ENCODE data around the gene CCDC117.

CCDC117 gene

GRCh38 chr22:28826921-28827320, 54.4 kb downstream of the CCDC117 start:
- TF ChIP-seq CTCF (IDR thresholded peaks at IDR 0.05; ENCODE audit: insufficient read depth, low read depth, low read length, missing control alignments): no peak
- H3K4me3 ChIP-seq (ENCODE audit: low read length): no peak overlapping the region
- no peak for DNase-seq (ENCODE audit: low read depth)

- no peak overlapping the region for H3K4me3 ChIP-seq (ENCODE audit: low read length)
- DNase-seq (ENCODE audit: low read depth): peak; percentile 63
- peak; percentile 99 for TF ChIP-seq CTCF (IDR thresholded peaks at IDR 0.05; ENCODE audit: insufficient read depth, low read depth, low read length, missing control alignments)
Observed at GRCh38 chr22:28829358-28830181, 57.1 kb downstream of the CCDC117 start.

- DNase-seq (ENCODE audit: low read depth): no peak
- TF ChIP-seq CTCF (IDR thresholded peaks at IDR 0.05; ENCODE audit: insufficient read depth, low read depth, low read length, missing control alignments): no peak
- H3K4me3 ChIP-seq (ENCODE audit: low read length): no peak overlapping the region
Observed at GRCh38 chr22:28830441-28830840, 57.9 kb downstream of the CCDC117 start.

GRCh38 chr22:28831140-28832072, 58.9 kb downstream of the CCDC117 start:
- no peak for DNase-seq (ENCODE audit: low read depth)
- H3K4me3 ChIP-seq (ENCODE audit: low read length): no peak overlapping the region
- TF ChIP-seq CTCF (IDR thresholded peaks at IDR 0.05; ENCODE audit: insufficient read depth, low read depth, low read length, missing control alignments): no peak

GRCh38 chr22:28832731-28833130, 60.2 kb downstream of the CCDC117 start:
- DNase-seq (ENCODE audit: low read depth): no peak
- no peak overlapping the region for H3K4me3 ChIP-seq (ENCODE audit: low read length)
- TF ChIP-seq CTCF (IDR thresholded peaks at IDR 0.05; ENCODE audit: insufficient read depth, low read depth, low read length, missing control alignments): no peak

GRCh38 chr22:28833276-28833923, 60.9 kb downstream of the CCDC117 start:
- H3K4me3 ChIP-seq (ENCODE audit: low read length): no peak overlapping the region
- no peak for DNase-seq (ENCODE audit: low read depth)
- no peak for TF ChIP-seq CTCF (IDR thresholded peaks at IDR 0.05; ENCODE audit: insufficient read depth, low read depth, low read length, missing control alignments)
